Measurements from ENCODE around the gene PRKG1.

- TF ChIP-seq CTCF (optimal IDR thresholded peaks at IDR 0.05 in 1 of 3, IDR thresholded peaks at IDR 0.05 in 1 of 3, conservative IDR thresholded peaks at IDR 0.05 in 1 of 3; ENCODE audit: extremely low read depth in 1 of 3, insufficient read depth in 2 of 3, low read length in 3 of 3), result peak in 1 of 3 experiments; percentile 3
- TF ChIP-seq EZH2 (IDR thresholded peaks at IDR 0.05; ENCODE audit: low read length), result no peak
These were observed 1240.7 kb downstream of the PRKG1 start for GRCh38 chr10:52314822-52315552.

All from keratinocyte (primary cell).